GM12878 (cell line): Measurements from ENCODE around the gene MATN3. TPM values are rescaled to one million over a fixed set of nuclear protein-coding genes. Genes with fewer than 3 reads are reported as not detected.

Source experiments
- BMI1 ChIP-seq: fragments of 450-650 bp; IDR thresholded peaks from 2 replicates; pipeline ENCODE4 v1.6.1; 2016; ENCODE audit warnings: mild to moderate bottlenecking, moderate library complexity, borderline replicate concordance
- CHD4 ChIP-seq: fragments of 200-600 bp; sonication (generic); IDR thresholded peaks from 2 replicates; pipeline ENCODE4 v1.6.1; 2016; ENCODE audit warnings: mild to moderate bottlenecking
- CTCF ChIP-seq, 3 experiments: IDR thresholded peaks in 2 of 3; conservative IDR thresholded peaks in 1 of 3; 2 replicates each; pipeline ENCODE4 v1.5.1; 2011; ENCODE audit warnings: low read depth in 3 of 3, low read length in 3 of 3, mild to moderate bottlenecking in 3 of 3, control low read depth in 2 of 3, moderate library complexity in 2 of 3, inconsistent platforms in 1 of 3, mixed read lengths in 1 of 3; ENCODE audit not compliant: control insufficient read depth in 2 of 3, insufficient read depth in 1 of 3; ENCODE audit errors: extremely low read depth in 1 of 3
- ELK1 ChIP-seq: IDR thresholded peaks from 2 replicates; pipeline ENCODE4 v1.6.1; 2012; ENCODE audit warnings: low read depth, low read length, improper control_type of control experiment
- EP300 ChIP-seq, 2 experiments: fragments of 150-350 bp in 1 of 2; IDR thresholded peaks; 2 replicates each; pipeline ENCODE4 v1.6.1; 2011 to 2012; ENCODE audit warnings: low read depth in 2 of 2, low read length in 2 of 2, borderline replicate concordance in 1 of 2, improper control_type of control experiment in 1 of 2, inconsistent platforms in 1 of 2; ENCODE audit not compliant: control insufficient read depth in 1 of 2
- IKZF2 ChIP-seq, 2 experiments: fragments of 450-650 bp; IDR thresholded peaks; 2 replicates each; pipeline ENCODE4 v1.6.1; 2017; ENCODE audit warnings: mild to moderate bottlenecking in 2 of 2, moderate library complexity in 2 of 2
- LARP7 ChIP-seq: fragments of 450-650 bp; IDR thresholded peaks from 2 replicates; pipeline ENCODE4 v1.6.1; 2017; ENCODE audit warnings: mild to moderate bottlenecking
- MTA2 ChIP-seq: fragments of 450-650 bp; IDR thresholded peaks from 2 replicates; pipeline ENCODE4 v1.6.1; 2016; ENCODE audit warnings: low read depth, mild to moderate bottlenecking, moderate library complexity
- NBN ChIP-seq: fragments of 450-650 bp; IDR thresholded peaks from 2 replicates; pipeline ENCODE4 v1.6.1; 2016
- POLR2AphosphoS5 ChIP-seq: IDR thresholded peaks from 2 replicates; pipeline ENCODE4 v1.6.1; 2011; ENCODE audit warnings: mild to moderate bottlenecking, low read length, inconsistent platforms
- POU2F2 ChIP-seq: IDR thresholded peaks from 3 replicates; pipeline ENCODE4 v1.6.1; 2011; ENCODE audit warnings: low read depth, mild to moderate bottlenecking, low read length, borderline replicate concordance
- SIX5 ChIP-seq: IDR thresholded peaks from 2 replicates; pipeline ENCODE4 v1.6.1; 2011; ENCODE audit warnings: mild to moderate bottlenecking, low read depth, low read length, moderate library complexity; ENCODE audit not compliant: severe bottlenecking
- SMAD5 ChIP-seq: IDR thresholded peaks from 2 replicates; pipeline ENCODE4 v1.6.1; 2016; ENCODE audit warnings: antibody characterized with exemption, low read depth
- SREBF2 ChIP-seq: IDR thresholded peaks from 2 replicates; pipeline ENCODE4 v1.6.1; 2012; ENCODE audit warnings: mild to moderate bottlenecking, low read length
- ZBTB11 ChIP-seq: fragments of 450-650 bp; formaldehyde crosslinking; IDR thresholded peaks from 2 replicates; pipeline ENCODE4 v1.5.0; 2022; ENCODE audit warnings: mild to moderate bottlenecking, missing genetic modification characterization
- ZNF217 ChIP-seq: fragments of 450-650 bp; IDR thresholded peaks from 2 replicates; pipeline ENCODE4 v1.6.1; 2017; ENCODE audit warnings: antibody characterized with exemption, mild to moderate bottlenecking
- polyA plus RNA-seq, 11 experiments: library from polyadenylated mRNA; depleted of rRNA in 4 of 11; unstranded in 6 of 11; stranded (reverse) in 5 of 11; fragments of >200 nt; fragmentation: Nextera tagmentation in 4 of 11; fragmentation: Illumina TruSeq in 1 of 11; extraction: Ambion mirVana in 4 of 11; extraction: Trizol in 1 of 11; gene quantifications; 1 replicate in 1 of 11; 2 replicates in 10 of 11; pipeline versions ENCODE4 v1.2.1 to v1.2.3, GENCODE V29; 2011 to 2016; ENCODE audit warnings: inconsistent platforms in 2 of 11, missing spikeins in 2 of 11, low read depth in 1 of 11
- total RNA-seq, 4 experiments: library from RNA; depleted of rRNA in 3 of 4; stranded (reverse); fragments of >200 nt in 3 of 4; fragmentation: Illumina TruSeq in 1 of 4; extraction: Trizol in 1 of 4; gene quantifications; 2 replicates each; pipeline versions ENCODE4 v1.2.1 to v1.2.3, GENCODE V29; 2013 to 2021

The MATN3 gene
- total and polyA plus RNA-seq, 10 of the 15 experiments (the other 5 are each of a cell fraction or from before 2014, with no cell fraction given), result 0.09 TPM; not detected in 9

- TF ChIP-seq EP300 (IDR thresholded peaks at IDR 0.05; ENCODE audit: borderline replicate concordance in 1 of 2, control insufficient read depth in 1 of 2, low read depth in 2 of 2, low read length in 2 of 2) (no peak), SREBF2 (no peak), ZBTB11 (CRISPR knock-in tag) (no peak), BMI1 (no peak), LARP7 (0 out of 2 replicates have a peak, but pooled peaks have one; percentile 42), ELK1 (no peak), POU2F2 (peak; percentile 10; the same call in 1 of the 3 replicates), IKZF2 (IDR thresholded peaks at IDR 0.05) (peak; percentile 10 to 14; a peak in 1 of 4 replicates), SMAD5 (no peak), POLR2AphosphoS5 (peak; percentile 49; the same call in 1 of the 2 replicates), MTA2 (no peak), CTCF (IDR thresholded peaks at IDR 0.05 in 2 of 3, conservative IDR thresholded peaks at IDR 0.05 in 1 of 3; ENCODE audit: control insufficient read depth in 2 of 3, extremely low read depth in 1 of 3, insufficient read depth in 1 of 3, low read depth in 3 of 3, low read length in 3 of 3) (peak in 2 of 3 experiments; percentile 17 to 38; a peak in 2 of 6 replicates), SIX5 (no peak), ZNF217 (no peak), NBN (no peak), CHD4 (no peak)
Measured at GRCh38 chr2:20050646-20051531, 38.4 kb upstream of the MATN3 start (continued).
